Neuronal stem cell (in vitro differentiated cells): ENCODE data around the gene RPL10A.

Experiments
- DNase-seq: peaks from one replicate; pipeline ENCODE4 v3.0.0-alpha.2; 2013; ENCODE audit warnings: low spot score
- H2AFZ ChIP-seq: one replicate; pipeline ENCODE4 v1.6.1; 2013; ENCODE audit warnings: mild to moderate bottlenecking, low read length, inconsistent platforms
- H2AK5ac ChIP-seq: 2 replicates; pipeline ENCODE4 v1.6.1; 2013; ENCODE audit warnings: low read depth, mild to moderate bottlenecking, inconsistent platforms, low read length, moderate library complexity, mixed read lengths
- H2BK120ac ChIP-seq: 2 replicates; pipeline ENCODE4 v1.6.1; 2013; ENCODE audit warnings: low read depth, mild to moderate bottlenecking, inconsistent platforms, low read length, moderate library complexity, mixed read lengths
- H2BK12ac ChIP-seq: one replicate; pipeline ENCODE4 v1.6.1; 2013; ENCODE audit warnings: low read length, inconsistent platforms
- H2BK15ac ChIP-seq: 2 replicates; pipeline ENCODE4 v1.6.1; 2013; ENCODE audit warnings: mild to moderate bottlenecking, low read length, inconsistent platforms, mixed read lengths
- H2BK5ac ChIP-seq: one replicate; pipeline ENCODE4 v1.6.1; 2013; ENCODE audit warnings: inconsistent platforms, mild to moderate bottlenecking, low read length, moderate library complexity
- H3K14ac ChIP-seq: one replicate; pipeline ENCODE4 v1.6.1; 2013; ENCODE audit warnings: low read length, inconsistent platforms
- H3K18ac ChIP-seq: 2 replicates; pipeline ENCODE4 v1.6.1; 2013; ENCODE audit warnings: low read length, inconsistent platforms
- H3K23ac ChIP-seq: 2 replicates; pipeline ENCODE4 v1.6.1; 2013; ENCODE audit warnings: low read depth, mild to moderate bottlenecking, mixed read lengths, low read length, inconsistent platforms; ENCODE audit not compliant: poor library complexity
- H3K27ac ChIP-seq: replicated peaks from 3 replicates; pipeline ENCODE4 v1.5.1; 2013; ENCODE audit warnings: low read length, inconsistent platforms
- H3K27me3 ChIP-seq, 3 experiments: 2 replicates each; pipeline ENCODE4 v1.6.1; 2013; ENCODE audit warnings: low read length in 3 of 3, mild to moderate bottlenecking in 2 of 3, inconsistent platforms in 1 of 3, low read depth in 1 of 3, mixed read lengths in 1 of 3, moderate library complexity in 1 of 3; ENCODE audit not compliant: control insufficient read depth in 3 of 3, insufficient read depth in 3 of 3
- H3K36me3 ChIP-seq, 2 donors: replicated peaks in 1 of 2; 2 replicates each; pipeline ENCODE4 v1.6.1; 2013; ENCODE audit warnings: low read length in 2 of 2; ENCODE audit not compliant: control insufficient read depth in 2 of 2, insufficient read depth in 2 of 2
- H3K4ac ChIP-seq: 2 replicates; pipeline ENCODE4 v1.6.1; 2013; ENCODE audit warnings: inconsistent platforms, mild to moderate bottlenecking, low read length, moderate library complexity
- H3K4me1 ChIP-seq, 2 donors: 1 replicate in 1 of 2; 2 replicates in 1 of 2; pipeline ENCODE4 v1.6.1; 2013; ENCODE audit warnings: low read length in 2 of 2, low read depth in 1 of 2; ENCODE audit not compliant: control insufficient read depth in 2 of 2, insufficient read depth in 1 of 2
- H3K4me2 ChIP-seq: one replicate; pipeline ENCODE4 v1.6.1; 2013; ENCODE audit warnings: mild to moderate bottlenecking, low read length, inconsistent platforms; ENCODE audit not compliant: insufficient read depth, poor library complexity, severe bottlenecking
- H3K4me3 ChIP-seq, 2 donors: 2 replicates each; pipeline ENCODE4 v1.5.1; 2013; ENCODE audit warnings: low read length in 2 of 2, mild to moderate bottlenecking in 2 of 2, inconsistent platforms in 1 of 2, moderate library complexity in 1 of 2
- H3K79me1 ChIP-seq: one replicate; pipeline ENCODE4 v1.6.1; 2013; ENCODE audit warnings: low read depth, mild to moderate bottlenecking, inconsistent platforms, low read length, moderate library complexity
- H3K9ac ChIP-seq: one replicate; pipeline ENCODE4 v1.6.1; 2013; ENCODE audit warnings: mild to moderate bottlenecking, low read depth, low read length, inconsistent platforms; ENCODE audit not compliant: poor library complexity
- H3K9me3 ChIP-seq, 2 donors: replicated peaks in 1 of 2; 2 replicates each; pipeline versions ENCODE3 to v1.6.1; 2013; ENCODE audit warnings: low read length in 2 of 2, mild to moderate bottlenecking in 2 of 2, inconsistent platforms in 1 of 2, low read depth in 1 of 2, mixed read lengths in 1 of 2, moderate library complexity in 1 of 2; ENCODE audit not compliant: control insufficient read depth in 2 of 2, insufficient read depth in 1 of 2
- H4K8ac ChIP-seq: one replicate; pipeline ENCODE4 v1.6.1; 2013; ENCODE audit warnings: low read depth, mild to moderate bottlenecking, inconsistent platforms, low read length, moderate library complexity
- H4K91ac ChIP-seq: one replicate; pipeline ENCODE4 v1.6.1; 2013; ENCODE audit warnings: low read length, low read depth, mild to moderate bottlenecking, inconsistent platforms; ENCODE audit not compliant: poor library complexity
- WGBS, 2 donors: extraction: QIAGEN DNeasy Blood & Tissue Kit; methylation state at CpG; one replicate each; pipeline ENCODE4 v1.1.7; 2013; ENCODE audit warnings: missing lambda C conversion rate in 2 of 2, mixed read lengths in 1 of 2; ENCODE audit not compliant: insufficient read length in 2 of 2, insufficient replicate concordance in 1 of 2; ENCODE audit errors: extremely low coverage in 2 of 2; 5-methylcytosine and 5-hydroxymethylcytosine counted together

Gene RPL10A

DNA sequence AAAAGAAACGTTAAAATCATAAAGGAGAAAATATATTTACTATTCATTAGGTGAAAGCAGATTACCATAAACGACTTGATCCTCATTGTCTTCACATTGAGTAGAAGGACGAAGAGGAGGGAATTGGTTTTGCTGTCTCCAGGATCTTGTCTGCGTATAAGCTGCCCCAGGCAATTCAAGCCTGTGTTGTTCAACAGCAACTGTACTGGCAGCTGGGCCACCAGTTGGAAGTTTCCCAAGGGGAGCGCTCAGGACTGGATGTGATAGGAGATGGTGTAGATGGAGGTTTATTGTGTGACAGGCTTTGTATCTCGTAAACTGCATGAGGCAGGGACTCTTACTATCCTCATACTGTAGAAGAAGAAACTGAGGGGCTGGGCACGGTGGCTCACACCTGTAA is 20.0 kb upstream of the RPL10A start:
- H2BK15ac ChIP-seq = no peak overlapping the region
- H3K23ac ChIP-seq = no peak overlapping the region
- H2AFZ ChIP-seq = no peak overlapping the region
- H3K9me3 ChIP-seq = no peaks in the 10 kb centered on the region
- H3K18ac ChIP-seq = no peak overlapping the region
- no peak overlapping the region for H4K91ac ChIP-seq
- no peak overlapping the region for H3K4me2 ChIP-seq
- H3K36me3 ChIP-seq = no peaks in the 10 kb centered on the region
- peaks cover 4 to 5% of the 10 kb centered on the region in 2 donors for H3K4me1 ChIP-seq
- peaks cover 4% of the 10 kb centered on the region for H3K79me1 ChIP-seq
- DNase-seq = no peak
- no peak overlapping the region for H2BK5ac ChIP-seq
- H2AK5ac ChIP-seq = no peak overlapping the region
- no CpG with 5 or more reads among the region's 7 CpGs for WGBS, 2 donors
- no peak overlapping the region for H3K4me3 ChIP-seq
- no peak overlapping the region for H3K4ac ChIP-seq
- no peak overlapping the region for H3K14ac ChIP-seq
- no peak overlapping the region for H3K9ac ChIP-seq
- H3K27me3 ChIP-seq = peaks cover 0 to 11% (median 5%) of the 10 kb centered on the region in 3 experiments
- no peak overlapping the region for H2BK12ac ChIP-seq
- H2BK120ac ChIP-seq = no peak overlapping the region
- H4K8ac ChIP-seq = no peak overlapping the region
- no peak overlapping the region for H3K27ac ChIP-seq

DNA sequence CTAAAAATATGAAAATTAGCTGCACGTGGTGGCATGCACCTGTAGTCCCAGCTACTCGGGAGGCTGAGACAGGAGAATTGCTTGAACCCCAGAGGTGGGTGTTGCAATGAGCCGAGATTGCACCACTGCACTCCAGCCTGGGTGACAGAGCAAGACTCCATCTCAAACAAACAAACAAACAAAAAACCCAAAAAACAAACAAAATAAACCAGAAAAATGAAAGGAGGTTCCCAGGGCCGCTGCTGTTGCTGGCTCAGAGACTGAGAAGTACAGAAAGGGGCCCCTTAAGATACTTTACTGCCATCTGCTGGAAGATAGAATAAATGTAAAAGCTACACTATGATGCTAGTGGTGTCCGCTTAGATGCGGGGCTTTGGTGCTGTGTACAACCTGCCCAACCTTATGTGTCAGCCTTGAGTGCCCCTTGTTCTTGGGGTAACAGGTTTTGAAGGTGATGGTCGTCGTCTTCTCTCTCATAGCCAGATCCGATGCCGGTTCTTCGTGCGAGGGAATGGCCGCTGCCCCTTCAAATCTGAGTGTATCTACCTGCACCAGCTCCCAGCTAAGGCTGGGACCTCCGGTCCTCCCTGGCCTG is 18.8 kb upstream of the RPL10A start:
- Histone ChIP-seq H4K91ac (peak overlapping the region; percentile 72), H3K27ac (no peak overlapping the region), H3K18ac (peak overlapping the region; percentile 83), H3K9me3 (no peaks in the 10 kb centered on the region), H3K4me1 (peaks cover 8 to 11% of the 10 kb centered on the region in 2 donors), H3K79me1 (peaks cover 4% of the 10 kb centered on the region), H2AK5ac (peak overlapping the region; percentile 84), H3K4me3 (no peak overlapping the region), H2BK120ac (no peak overlapping the region), H3K27me3 (peaks cover 0 to 11% (median 5%) of the 10 kb centered on the region in 3 experiments), H3K9ac (peak overlapping the region; percentile 60), H4K8ac (no peak overlapping the region), H3K4ac (no peak overlapping the region), H3K23ac (peak overlapping the region; percentile 37), H2BK5ac (no peak overlapping the region), H3K4me2 (no peak overlapping the region), H2BK12ac (no peak overlapping the region), H3K36me3 (no peaks in the 10 kb centered on the region), H2BK15ac (peak overlapping the region; percentile 89), H3K14ac (no peak overlapping the region), H2AFZ (no peak overlapping the region)
- peak; percentile 47 for DNase-seq
- no CpG with 5 or more reads among the region's 14 CpGs for WGBS, 2 donors

DNA sequence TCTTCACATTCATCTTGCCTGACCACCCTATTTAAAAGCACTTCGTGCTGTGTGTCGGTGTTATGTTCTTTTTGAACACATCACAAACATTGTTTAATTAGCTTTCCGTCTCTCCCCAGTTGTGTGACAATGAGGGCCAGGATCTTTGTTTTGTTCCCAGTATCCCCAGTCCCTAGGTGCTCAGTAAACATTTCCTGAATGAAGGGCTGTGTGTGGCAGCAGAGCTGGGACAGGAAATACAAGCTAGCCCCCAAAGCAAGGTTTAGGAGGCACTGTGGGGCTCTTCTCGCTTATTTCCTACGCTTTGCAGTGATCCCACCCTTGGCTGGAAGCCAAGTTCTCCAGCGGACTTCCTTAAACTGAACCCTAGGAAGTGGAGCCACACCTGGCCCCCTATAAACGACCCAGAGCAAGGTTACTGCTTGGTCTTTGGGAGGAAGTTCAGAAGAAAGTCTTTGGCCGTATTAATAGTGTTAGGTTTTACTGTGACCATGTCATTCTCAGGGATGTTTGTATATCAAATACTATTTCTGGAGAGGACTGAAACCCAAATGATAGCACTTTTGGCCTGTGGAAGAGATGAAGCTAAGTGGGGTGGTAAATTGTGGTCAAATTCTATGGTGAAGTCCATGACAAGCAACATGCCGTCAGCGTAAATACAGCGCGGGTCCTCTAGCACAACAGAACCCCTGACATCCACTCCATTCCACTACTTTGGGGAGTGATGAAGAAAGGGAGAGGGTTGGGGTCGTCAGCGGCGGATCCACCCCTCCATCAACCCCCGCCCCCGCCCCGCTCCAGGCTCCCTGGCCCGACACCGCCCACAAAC is 16.6 kb upstream of the RPL10A start:
- H3K36me3 ChIP-seq = peaks cover 8 to 11% of the 10 kb centered on the region in 2 donors
- no peak for DNase-seq
- H3K4me3 ChIP-seq = peak overlapping the region in 1 of 2 donors; percentile 67

More for the DNA sequence above, 16.6 kb upstream of the RPL10A start:
- H4K8ac ChIP-seq = no peak overlapping the region
- no peak overlapping the region for H2AK5ac ChIP-seq
- H3K4ac ChIP-seq = no peak overlapping the region
- no peak overlapping the region for H2BK12ac ChIP-seq
- H2BK120ac ChIP-seq = no peak overlapping the region
- peak overlapping the region; percentile 43 for H3K4me2 ChIP-seq
- H3K14ac ChIP-seq = no peak overlapping the region
- H3K18ac ChIP-seq = peak overlapping the region; percentile 44
- no CpG with 5 or more reads among the region's 20 CpGs for WGBS, 2 donors
- H3K79me1 ChIP-seq = peaks cover 3% of the 10 kb centered on the region
- no peak overlapping the region for H3K9ac ChIP-seq
- no peak overlapping the region for H2BK15ac ChIP-seq
- no peak overlapping the region for H2BK5ac ChIP-seq
- peaks cover 0 to 11% (median 5%) of the 10 kb centered on the region in 3 experiments for H3K27me3 ChIP-seq
- H2AFZ ChIP-seq = peak overlapping the region; percentile 98
- no peak overlapping the region for H4K91ac ChIP-seq
- peaks cover 13 to 16% of the 10 kb centered on the region in 2 donors for H3K4me1 ChIP-seq
- no peaks in the 10 kb centered on the region for H3K9me3 ChIP-seq
- H3K23ac ChIP-seq = no peak overlapping the region
- H3K27ac ChIP-seq = no peak overlapping the region
